ENCODE data around the gene ANXA6.
"Not testable (repeated sequence)": the region's sequence is repeated elsewhere in the genome, so short reads cannot be mapped to it uniquely, and the experiment has no call there.

Gene ANXA6

GRCh38 chr5:151157426-151158286 lies at the start of gene ANXA6:
TSS of gene ANXA6 (minus strand) at chr5:151157779. CDS start at chr5:151147901, 9,878 bp downstream.
- peak; percentile 80 for DNase-seq (ENCODE audit: low spot score)

GRCh38 chr5:151205411-151205810 lies 47.8 kb upstream of the ANXA6 start:
- no peak for DNase-seq (ENCODE audit: low spot score)

- no peak for DNase-seq (ENCODE audit: low spot score)
Measured at GRCh38 chr5:151204051-151204450, 46.5 kb upstream of the ANXA6 start.

- no peak for DNase-seq (ENCODE audit: low spot score)
Measured at GRCh38 chr5:151202381-151203139, 45.0 kb upstream of the ANXA6 start.

GRCh38 chr5:151200913-151201595 lies 43.5 kb upstream of the ANXA6 start:
- peak; percentile 77 for DNase-seq (ENCODE audit: low spot score)

GRCh38 chr5:151199581-151200185 lies 42.1 kb upstream of the ANXA6 start:
- DNase-seq (ENCODE audit: low spot score): no peak

GRCh38 chr5:151198861-151199260 lies 41.3 kb upstream of the ANXA6 start:
- DNase-seq (ENCODE audit: low spot score): no peak

GRCh38 chr5:151197291-151197600 lies 39.7 kb upstream of the ANXA6 start:
- not testable (repeated sequence) for DNase-seq (ENCODE audit: low spot score)

GRCh38 chr5:151196556-151197290 lies 39.1 kb upstream of the ANXA6 start:
- DNase-seq (ENCODE audit: low spot score): no peak

GRCh38 chr5:151195622-151196021 lies 38.0 kb upstream of the ANXA6 start:
- DNase-seq (ENCODE audit: low spot score): no peak

GRCh38 chr5:151192626-151193025 lies 35.0 kb upstream of the ANXA6 start:
- DNase-seq (ENCODE audit: low spot score): no peak

GRCh38 chr5:151191661-151192060 lies 34.1 kb upstream of the ANXA6 start:
- DNase-seq (ENCODE audit: low spot score): no peak

- no peak for DNase-seq (ENCODE audit: low spot score)
Measured at GRCh38 chr5:151189151-151189550, 31.6 kb upstream of the ANXA6 start.

GRCh38 chr5:151186538-151186937 lies 29.0 kb upstream of the ANXA6 start:
- DNase-seq (ENCODE audit: low spot score): no peak

GRCh38 chr5:151186052-151186451 lies 28.5 kb upstream of the ANXA6 start:
- DNase-seq (ENCODE audit: low spot score): no peak

GRCh38 chr5:151184316-151185042 lies 26.9 kb upstream of the ANXA6 start:
- DNase-seq (ENCODE audit: low spot score): no peak

- no peak for DNase-seq (ENCODE audit: low spot score)
Measured at GRCh38 chr5:151183456-151184245, 26.1 kb upstream of the ANXA6 start.

- no peak for DNase-seq (ENCODE audit: low spot score)
Measured at GRCh38 chr5:151182976-151183375, 25.4 kb upstream of the ANXA6 start.

- DNase-seq (ENCODE audit: low spot score): no peak
Measured at GRCh38 chr5:151182524-151182900, 24.9 kb upstream of the ANXA6 start.
